H1 (cell line): Measurements from ENCODE around the gene NEUROD1.

Experiments
- CHD1 ChIP-seq: IDR thresholded peaks from 2 replicates; pipeline ENCODE4 v1.6.1; 2012; ENCODE audit warnings: low read depth, low read length, improper control_type of control experiment
- TAF7 ChIP-seq: optimal IDR thresholded peaks from 2 replicates; pipeline ENCODE3; 2011; ENCODE audit warnings: low read depth, mild to moderate bottlenecking, inconsistent platforms, low read length, moderate library complexity, borderline replicate concordance

DNA sequence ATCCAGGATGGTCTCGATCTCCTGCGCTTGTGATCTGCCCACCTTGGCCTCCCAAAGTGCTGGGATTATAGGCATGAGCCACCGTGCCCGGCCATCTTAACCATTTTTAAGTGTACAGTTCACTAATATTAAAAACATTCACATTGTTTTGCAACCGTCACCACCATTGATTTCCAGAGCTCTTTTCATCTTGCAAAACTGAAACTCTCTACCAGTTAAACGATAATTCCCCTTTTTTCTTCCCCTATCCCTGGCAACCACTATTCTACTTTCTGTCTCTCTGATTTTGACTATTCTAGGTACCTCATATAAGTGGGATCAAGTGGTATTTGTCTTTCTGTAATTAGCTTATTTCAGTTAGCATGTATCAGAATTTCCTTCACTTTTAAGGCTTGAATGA, 16.8 kb upstream of the NEUROD1 start:
- no peak for TF ChIP-seq CHD1
- TF ChIP-seq TAF7: no peak
